IPS DF 4.7 (cell line): ENCODE data around the gene FAM3B.

ENCODE experiments used
- DNase-seq: peaks from one replicate; pipeline ENCODE4 v3.0.0-alpha.2; 2013; ENCODE audit warnings: low spot score; ENCODE audit errors: extremely low read depth

FAM3B gene

GRCh38 chr21:41367945-41368734 lies 51.5 kb downstream of the FAM3B start:
- no peak for DNase-seq

DNA sequence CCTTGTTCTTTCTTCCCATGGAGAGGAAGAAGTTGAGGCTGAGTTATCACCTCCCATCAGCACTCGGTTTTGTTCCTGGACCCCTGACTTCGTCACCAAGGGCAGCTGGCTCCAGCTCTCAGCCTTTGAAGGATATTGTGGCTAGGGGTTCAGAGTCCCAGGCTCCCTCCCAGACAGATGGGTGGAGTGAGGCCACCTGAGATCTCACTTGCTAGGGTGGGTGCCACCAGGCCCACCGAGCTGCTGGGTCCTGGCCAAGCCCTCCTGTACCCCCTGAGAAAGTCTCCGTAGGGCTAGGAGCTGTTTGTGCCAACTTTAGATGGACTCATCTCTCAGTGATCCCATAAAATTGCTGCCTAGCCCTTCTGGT lies 52.1 kb downstream of the FAM3B start:
- DNase-seq = no peak

DNA sequence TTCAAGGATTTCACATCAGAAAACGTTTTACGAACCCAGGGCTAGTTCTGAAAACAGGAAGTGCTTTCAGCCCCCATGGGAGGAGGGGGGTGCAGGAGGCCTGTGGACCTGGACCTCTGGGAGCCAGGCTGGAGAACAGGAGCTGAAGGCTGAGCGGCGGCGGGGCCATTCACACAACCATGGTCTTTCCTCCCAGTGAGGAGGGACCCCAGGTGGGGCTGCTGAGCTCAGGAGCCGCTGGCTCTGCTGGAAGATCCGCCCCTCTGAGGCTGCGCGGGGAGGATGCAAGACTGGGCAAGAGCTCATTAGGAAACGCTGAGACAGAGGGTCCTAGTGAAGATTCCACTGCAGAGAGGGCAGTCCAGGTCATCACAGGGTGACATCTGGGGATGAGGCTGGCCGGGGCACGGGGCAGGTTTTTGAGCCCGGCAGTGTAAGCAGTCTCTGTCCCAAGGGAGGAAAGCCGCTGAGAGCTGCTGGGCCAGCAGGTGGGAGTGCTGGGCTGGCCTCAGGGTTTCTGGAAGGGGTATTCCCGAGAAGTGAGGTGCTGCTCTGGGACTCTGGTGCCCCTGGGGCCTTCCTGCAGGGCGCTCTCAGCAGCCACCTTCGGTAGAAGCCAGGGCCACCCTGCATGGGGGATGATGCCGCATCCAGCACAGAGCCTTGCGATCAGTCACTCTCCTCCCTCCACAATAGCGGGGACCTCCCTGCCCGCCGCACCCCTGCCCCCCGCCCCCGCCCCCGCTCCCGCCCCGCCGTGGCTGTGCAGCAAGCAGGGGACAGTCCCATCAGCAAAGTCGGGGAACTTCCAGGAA lies 52.7 kb downstream of the FAM3B start:
- DNase-seq = no peak

- DNase-seq = no peak
Observed at GRCh38 chr21:41369920-41370839, 53.6 kb downstream of the FAM3B start.

- no peak for DNase-seq
Observed at GRCh38 chr21:41370840-41371684, 54.5 kb downstream of the FAM3B start.

DNA sequence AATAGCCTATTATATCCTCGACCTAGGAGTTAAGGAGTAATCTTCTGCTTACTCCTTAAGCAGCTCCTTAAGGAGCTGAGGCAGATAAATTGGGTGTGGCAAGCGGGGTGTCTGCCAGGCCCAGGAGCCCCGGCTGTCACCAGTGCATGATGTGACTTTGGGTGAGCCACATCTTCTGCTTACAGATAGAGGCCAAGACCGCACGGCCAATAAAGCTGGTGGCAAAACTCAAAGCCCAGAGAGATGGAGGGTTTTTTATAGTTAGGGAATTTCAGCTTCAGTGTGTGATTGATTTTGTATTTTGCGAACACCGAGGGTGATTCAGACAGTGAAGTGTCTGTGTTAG lies 55.1 kb downstream of the FAM3B start:
- DNase-seq = no peak

- DNase-seq = no peak
Observed at GRCh38 chr21:41373253-41373652, 56.7 kb downstream of the FAM3B start.

GRCh38 chr21:41373763-41374162 lies 57.2 kb downstream of the FAM3B start:
- no peak for DNase-seq

DNA sequence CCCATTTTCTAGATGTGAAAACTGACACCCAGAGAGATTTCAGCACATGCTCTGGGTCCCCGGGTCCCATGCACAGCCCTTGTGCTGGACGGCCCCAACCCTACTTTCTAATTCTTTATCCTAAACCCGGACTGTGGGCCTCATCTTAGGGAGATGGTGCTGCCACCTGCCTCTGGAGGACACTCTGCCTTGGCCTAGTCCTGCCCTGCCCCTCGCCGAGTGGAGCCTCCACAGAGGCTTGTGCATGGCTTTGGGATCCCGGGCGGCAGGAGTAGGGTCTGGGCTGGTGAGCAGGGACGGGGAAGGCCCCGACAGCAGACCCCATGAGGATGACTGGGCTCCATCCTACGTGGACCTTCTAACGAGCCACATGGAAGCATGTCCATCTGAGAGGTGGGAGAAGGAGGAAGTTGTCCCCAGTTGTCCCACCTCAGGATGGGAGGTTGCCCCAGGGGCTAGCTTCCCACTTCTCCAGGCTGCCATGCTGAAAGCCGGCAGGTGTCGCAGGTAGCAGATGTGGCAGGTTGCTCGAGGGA lies 57.6 kb downstream of the FAM3B start:
- DNase-seq = no peak

DNA sequence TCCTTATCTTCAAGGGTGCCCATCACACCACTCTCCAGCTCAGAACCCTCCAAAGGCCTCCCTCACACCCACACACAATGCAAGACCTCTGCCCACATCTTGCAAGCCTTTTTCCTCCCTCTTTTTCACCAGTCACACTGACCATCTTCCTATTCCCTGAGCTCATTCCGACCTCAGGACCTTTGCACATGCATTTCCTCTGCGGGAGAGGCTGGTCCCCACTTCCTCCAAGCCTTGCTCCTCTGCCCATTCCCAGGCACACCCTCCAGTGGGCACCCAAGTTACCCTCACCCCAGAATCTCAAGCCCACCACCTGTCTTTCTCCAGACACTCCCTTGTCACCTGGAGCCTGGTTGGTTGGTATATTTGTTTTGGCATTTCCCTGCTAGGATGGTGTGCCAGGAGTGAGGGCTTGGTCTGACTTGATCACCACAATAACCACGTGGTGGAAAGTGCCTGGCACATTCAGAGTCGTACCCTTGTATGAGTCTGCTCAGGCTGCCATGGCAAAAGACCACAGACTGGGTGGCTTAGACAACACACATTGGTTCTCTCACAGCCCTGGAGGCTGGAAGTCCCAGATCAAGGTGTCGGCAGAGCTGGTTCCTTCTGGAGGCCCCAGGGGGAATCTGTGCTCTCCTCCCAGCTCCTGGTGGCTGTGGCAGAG lies 58.4 kb downstream of the FAM3B start:
- DNase-seq = no peak

DNA sequence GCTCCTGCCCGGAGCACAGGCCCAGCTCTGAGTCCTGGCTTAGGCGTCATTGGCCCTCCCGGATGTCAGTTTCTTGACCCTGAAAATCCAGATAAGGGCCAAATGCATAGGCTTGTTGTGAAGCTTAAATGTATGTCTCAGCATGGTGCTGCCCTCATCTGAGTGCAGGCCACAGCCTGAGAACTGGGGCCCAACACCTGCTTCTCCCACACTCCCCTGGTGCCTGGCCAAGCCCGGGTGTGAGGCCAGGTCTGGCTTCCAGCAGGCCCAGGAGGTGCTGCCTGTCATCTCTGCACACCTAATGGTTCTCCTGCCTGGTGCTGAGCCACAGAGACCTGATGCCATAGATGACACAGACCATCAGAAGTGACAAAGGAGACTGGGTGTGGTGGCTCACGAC lies 59.3 kb downstream of the FAM3B start:
- no peak for DNase-seq

DNA sequence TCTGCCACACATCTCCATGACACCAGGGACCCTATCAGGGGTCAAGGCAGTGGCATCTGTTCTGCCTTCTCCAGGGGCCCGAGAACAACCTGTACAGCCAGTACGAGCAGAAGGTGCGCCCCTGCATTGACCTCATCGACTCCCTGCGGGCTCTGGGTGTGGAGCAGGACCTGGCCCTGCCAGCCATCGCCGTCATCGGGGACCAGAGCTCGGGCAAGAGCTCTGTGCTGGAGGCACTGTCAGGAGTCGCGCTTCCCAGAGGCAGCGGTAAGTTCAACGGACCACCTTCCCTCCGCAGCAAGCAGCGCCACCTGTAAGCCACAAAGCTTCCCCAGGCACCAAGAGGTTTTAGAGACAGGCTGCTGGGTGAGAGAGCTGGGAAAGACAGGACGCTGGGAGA lies 61.1 kb downstream of the FAM3B start:
- DNase-seq = no peak

DNA sequence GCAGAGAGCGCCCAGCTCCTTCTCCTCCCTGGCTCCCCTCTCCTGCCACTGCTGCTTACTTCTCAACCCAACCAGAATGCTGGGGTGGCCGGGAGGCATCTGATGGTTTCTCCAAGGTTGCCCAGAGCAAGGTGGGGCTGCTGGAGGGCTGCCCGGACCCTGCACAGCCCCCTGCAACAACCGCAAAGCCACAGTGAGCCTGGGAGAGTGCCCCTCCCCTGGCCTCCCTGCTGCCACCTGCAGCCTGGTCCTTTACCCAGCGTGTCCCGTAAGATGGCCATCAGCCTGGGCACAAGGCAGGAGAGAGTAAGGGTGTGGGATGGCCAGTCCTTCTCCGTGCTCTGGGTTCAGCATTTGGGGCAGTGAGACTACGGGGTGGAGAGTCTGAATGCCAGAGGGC lies 62.2 kb downstream of the FAM3B start:
- no peak for DNase-seq

GRCh38 chr21:41379901-41380300 lies 63.3 kb downstream of the FAM3B start:
- no peak for DNase-seq

DNA sequence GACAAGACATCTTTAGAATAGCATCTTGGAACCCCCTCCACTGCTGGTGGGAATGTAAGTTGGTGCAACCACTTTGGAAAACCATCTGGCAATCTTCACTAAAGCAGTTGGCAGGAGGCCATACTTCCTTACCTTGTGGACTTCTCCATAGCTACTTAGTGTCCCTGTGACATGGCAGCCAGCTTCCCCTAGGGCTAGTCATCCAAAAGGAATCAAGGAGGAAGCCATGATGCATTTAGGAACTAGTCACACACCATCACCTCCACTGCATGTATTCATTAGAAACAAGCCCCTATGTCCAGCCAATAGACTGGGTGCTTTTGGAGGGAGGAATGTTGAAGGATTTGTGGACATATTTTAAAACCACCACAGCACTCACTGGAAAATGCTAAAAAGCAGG lies 65.1 kb downstream of the FAM3B start:
- no peak for DNase-seq

DNA sequence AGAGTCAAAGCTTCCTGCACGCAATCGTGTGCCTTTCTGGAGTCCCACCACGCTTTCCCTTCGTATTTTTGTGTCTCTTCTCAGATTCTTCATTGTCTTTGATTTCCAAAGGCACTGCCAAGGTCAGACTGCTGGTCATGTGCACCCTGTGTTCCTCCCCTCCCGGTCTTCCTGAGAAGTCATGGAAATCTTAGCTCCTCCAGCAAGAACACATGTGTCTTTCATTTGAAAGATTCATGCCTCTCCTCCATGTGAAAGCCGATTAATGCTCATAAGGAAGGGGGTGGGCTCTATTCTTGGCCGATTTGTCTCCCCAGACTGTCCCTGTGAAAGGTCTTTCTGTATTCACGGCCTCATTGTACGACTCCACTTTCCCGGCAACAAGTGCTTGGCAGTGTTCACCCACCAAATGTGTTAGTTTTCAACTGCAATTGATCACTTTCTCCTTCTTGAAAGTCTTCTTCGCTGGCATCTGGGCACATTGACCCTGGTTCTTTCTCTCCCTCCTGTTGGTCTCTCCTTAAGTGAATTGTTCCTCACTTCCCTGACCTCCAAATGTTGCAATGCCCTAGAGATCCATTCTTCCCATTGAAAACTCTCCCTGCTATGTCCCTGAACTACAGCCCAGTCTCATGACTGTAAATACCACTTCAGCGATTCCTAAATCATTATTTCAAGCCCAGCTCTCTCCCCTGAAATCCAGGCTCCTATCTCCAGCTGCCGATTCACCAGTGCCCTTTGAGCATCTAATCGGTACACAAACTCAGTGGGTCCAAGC lies 70.6 kb downstream of the FAM3B start:
- no peak for DNase-seq

- no peak for DNase-seq
Observed at GRCh38 chr21:41387824-41388223, 71.2 kb downstream of the FAM3B start.

- DNase-seq = no peak
Observed at GRCh38 chr21:41388259-41388658, 71.7 kb downstream of the FAM3B start.

GRCh38 chr21:41390043-41390639 lies 73.5 kb downstream of the FAM3B start:
- no peak for DNase-seq
